Measurements from ENCODE around the gene ANTXRL.

GRCh38 chr10:46294641-46295220 is 7.9 kb downstream of the ANTXRL start:
- TF ChIP-seq CTCF (IDR thresholded peaks at IDR 0.05), result no peak
- no peak for TF ChIP-seq NFIC (IDR thresholded peaks at IDR 0.05; ENCODE audit: borderline replicate concordance)
- no peak for TF ChIP-seq RAD21 (IDR thresholded peaks at IDR 0.05; ENCODE audit: low read length)
- no peak for TF ChIP-seq RFX5 (IDR thresholded peaks at IDR 0.05; ENCODE audit: low read length)
- TF ChIP-seq MEF2A (IDR thresholded peaks at IDR 0.05; ENCODE audit: borderline replicate concordance, low read depth), result no peak
- TF ChIP-seq MAX (IDR thresholded peaks at IDR 0.05; ENCODE audit: low read depth), result no peak
- TF ChIP-seq, protein P1, sequence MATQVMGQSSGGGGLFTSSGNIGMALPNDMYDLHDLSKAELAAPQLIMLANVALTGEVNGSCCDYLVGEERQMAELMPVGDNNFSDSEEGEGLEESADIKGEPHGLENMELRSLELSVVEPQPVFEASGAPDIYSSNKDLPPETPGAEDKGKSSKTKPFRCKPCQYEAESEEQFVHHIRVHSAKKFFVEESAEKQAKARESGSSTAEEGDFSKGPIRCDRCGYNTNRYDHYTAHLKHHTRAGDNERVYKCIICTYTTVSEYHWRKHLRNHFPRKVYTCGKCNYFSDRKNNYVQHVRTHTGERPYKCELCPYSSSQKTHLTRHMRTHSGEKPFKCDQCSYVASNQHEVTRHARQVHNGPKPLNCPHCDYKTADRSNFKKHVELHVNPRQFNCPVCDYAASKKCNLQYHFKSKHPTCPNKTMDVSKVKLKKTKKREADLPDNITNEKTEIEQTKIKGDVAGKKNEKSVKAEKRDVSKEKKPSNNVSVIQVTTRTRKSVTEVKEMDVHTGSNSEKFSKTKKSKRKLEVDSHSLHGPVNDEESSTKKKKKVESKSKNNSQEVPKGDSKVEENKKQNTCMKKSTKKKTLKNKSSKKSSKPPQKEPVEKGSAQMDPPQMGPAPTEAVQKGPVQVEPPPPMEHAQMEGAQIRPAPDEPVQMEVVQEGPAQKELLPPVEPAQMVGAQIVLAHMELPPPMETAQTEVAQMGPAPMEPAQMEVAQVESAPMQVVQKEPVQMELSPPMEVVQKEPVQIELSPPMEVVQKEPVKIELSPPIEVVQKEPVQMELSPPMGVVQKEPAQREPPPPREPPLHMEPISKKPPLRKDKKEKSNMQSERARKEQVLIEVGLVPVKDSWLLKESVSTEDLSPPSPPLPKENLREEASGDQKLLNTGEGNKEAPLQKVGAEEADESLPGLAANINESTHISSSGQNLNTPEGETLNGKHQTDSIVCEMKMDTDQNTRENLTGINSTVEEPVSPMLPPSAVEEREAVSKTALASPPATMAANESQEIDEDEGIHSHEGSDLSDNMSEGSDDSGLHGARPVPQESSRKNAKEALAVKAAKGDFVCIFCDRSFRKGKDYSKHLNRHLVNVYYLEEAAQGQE (IDR thresholded peaks at IDR 0.05; ENCODE audit: low read depth, low read length), result no peak
- no peak for TF ChIP-seq MXI1 (IDR thresholded peaks at IDR 0.05; ENCODE audit: low read depth, low read length)
- TF ChIP-seq TAF1 (IDR thresholded peaks at IDR 0.05; ENCODE audit: borderline replicate concordance, low read depth, low read length), result no peak
- TF ChIP-seq SMC3 (IDR thresholded peaks at IDR 0.05; ENCODE audit: low read depth, low read length), result no peak
- no peak for TF ChIP-seq POLR2AphosphoS5 (IDR thresholded peaks at IDR 0.05; ENCODE audit: low read depth, low read length)
- TF ChIP-seq YY1 (IDR thresholded peaks at IDR 0.05; ENCODE audit: low read depth), result no peak
- TF ChIP-seq TEAD4 (IDR thresholded peaks at IDR 0.05; ENCODE audit: borderline replicate concordance, insufficient read depth), result no peak
- no peak for TF ChIP-seq EZH2phosphoT487 (IDR thresholded peaks at IDR 0.05; ENCODE audit: borderline replicate concordance, low read depth)
